Stimulated activated naive CD8-positive, alpha-beta T cell treated with anti-CD3 and anti-CD28 coated beads, Interleukin-15, Interleukin-2, amounts not matched to agents 100 ng/mL and 50 ng/mL, for 24 hours (primary cell): ENCODE data around the gene FBXW2.

ENCODE experiments used
- H3K27ac Mint-ChIP-seq: one replicate; pipeline ENCODE4 v1.8.0; 2021; ENCODE audit warnings: mild to moderate bottlenecking, mixed read lengths
- H3K27me3 Mint-ChIP-seq: one replicate; pipeline ENCODE4 v1.8.0; 2021; ENCODE audit warnings: mixed read lengths
- H3K36me3 Mint-ChIP-seq: one replicate; pipeline ENCODE4 v1.8.0; 2021; ENCODE audit warnings: low read depth, mixed read lengths
- H3K4me1 Mint-ChIP-seq: one replicate; pipeline ENCODE4 v1.8.0; 2021; ENCODE audit warnings: low read depth, mixed read lengths
- H3K4me3 Mint-ChIP-seq: one replicate; pipeline ENCODE4 v1.8.0; 2021; ENCODE audit warnings: mild to moderate bottlenecking, mixed read lengths
- H3K9me3 Mint-ChIP-seq: one replicate; pipeline ENCODE4 v1.8.0; 2021; ENCODE audit warnings: mixed read lengths

FBXW2 gene

GRCh38 chr9:120741701-120742100, 51.5 kb downstream of the FBXW2 start:
- Mint-ChIP-seq H3K9me3 (no peaks in the 10 kb centered on the region), H3K27ac (no peak overlapping the region), H3K27me3 (no peaks in the 10 kb centered on the region), H3K36me3 (no peaks in the 10 kb centered on the region), H3K4me3 (no peak overlapping the region), H3K4me1 (no peaks in the 10 kb centered on the region)

GRCh38 chr9:120741191-120741590, 52.0 kb downstream of the FBXW2 start:
- Mint-ChIP-seq H3K9me3 (no peaks in the 10 kb centered on the region), H3K4me1 (no peaks in the 10 kb centered on the region), H3K36me3 (no peaks in the 10 kb centered on the region), H3K4me3 (no peak overlapping the region), H3K27ac (no peak overlapping the region), H3K27me3 (no peaks in the 10 kb centered on the region)

GRCh38 chr9:120740132-120740531, 53.1 kb downstream of the FBXW2 start:
- Mint-ChIP-seq H3K36me3 (no peaks in the 10 kb centered on the region), H3K9me3 (no peaks in the 10 kb centered on the region), H3K27me3 (no peaks in the 10 kb centered on the region), H3K27ac (no peak overlapping the region), H3K4me1 (no peaks in the 10 kb centered on the region), H3K4me3 (no peak overlapping the region)

- Mint-ChIP-seq H3K27ac (no peak overlapping the region), H3K27me3 (no peaks in the 10 kb centered on the region), H3K36me3 (no peaks in the 10 kb centered on the region), H3K4me3 (no peak overlapping the region), H3K4me1 (no peaks in the 10 kb centered on the region), H3K9me3 (no peaks in the 10 kb centered on the region)
These were observed 55.6 kb downstream of the FBXW2 start for GRCh38 chr9:120737416-120738165.

GRCh38 chr9:120736881-120737280, 56.3 kb downstream of the FBXW2 start:
- Mint-ChIP-seq H3K36me3 (no peaks in the 10 kb centered on the region), H3K4me3 (no peak overlapping the region), H3K4me1 (no peaks in the 10 kb centered on the region), H3K27me3 (no peaks in the 10 kb centered on the region), H3K9me3 (no peaks in the 10 kb centered on the region), H3K27ac (no peak overlapping the region)

GRCh38 chr9:120735415-120736126, 57.6 kb downstream of the FBXW2 start:
- Mint-ChIP-seq H3K36me3 (no peaks in the 10 kb centered on the region), H3K27ac (no peak overlapping the region), H3K9me3 (no peaks in the 10 kb centered on the region), H3K4me3 (no peak overlapping the region), H3K4me1 (no peaks in the 10 kb centered on the region), H3K27me3 (no peaks in the 10 kb centered on the region)

GRCh38 chr9:120734607-120735410, 58.4 kb downstream of the FBXW2 start:
- Mint-ChIP-seq H3K27ac (no peak overlapping the region), H3K9me3 (no peaks in the 10 kb centered on the region), H3K4me1 (no peaks in the 10 kb centered on the region), H3K36me3 (no peaks in the 10 kb centered on the region), H3K27me3 (no peaks in the 10 kb centered on the region), H3K4me3 (no peak overlapping the region)

GRCh38 chr9:120733190-120733589, 60.0 kb downstream of the FBXW2 start:
- Mint-ChIP-seq H3K36me3 (no peaks in the 10 kb centered on the region), H3K27ac (no peak overlapping the region), H3K9me3 (no peaks in the 10 kb centered on the region), H3K27me3 (no peaks in the 10 kb centered on the region), H3K4me3 (no peak overlapping the region), H3K4me1 (no peaks in the 10 kb centered on the region)

- no peaks in the 10 kb centered on the region for H3K9me3 Mint-ChIP-seq
- H3K4me1 Mint-ChIP-seq, result no peaks in the 10 kb centered on the region
- no peaks in the 10 kb centered on the region for H3K27me3 Mint-ChIP-seq
- H3K36me3 Mint-ChIP-seq, result no peaks in the 10 kb centered on the region
- no peak overlapping the region for H3K4me3 Mint-ChIP-seq
- no peak overlapping the region for H3K27ac Mint-ChIP-seq
These were observed 62.3 kb downstream of the FBXW2 start for GRCh38 chr9:120730654-120731514.

- H3K4me1 Mint-ChIP-seq, result no peaks in the 10 kb centered on the region
- H3K27ac Mint-ChIP-seq, result no peak overlapping the region
- no peaks in the 10 kb centered on the region for H3K36me3 Mint-ChIP-seq
- no peaks in the 10 kb centered on the region for H3K27me3 Mint-ChIP-seq
- H3K4me3 Mint-ChIP-seq, result no peak overlapping the region
- H3K9me3 Mint-ChIP-seq, result no peaks in the 10 kb centered on the region
These were observed 63.4 kb downstream of the FBXW2 start for GRCh38 chr9:120729791-120730241.

- no peak overlapping the region for H3K27ac Mint-ChIP-seq
- H3K4me1 Mint-ChIP-seq, result no peaks in the 10 kb centered on the region
- H3K4me3 Mint-ChIP-seq, result no peak overlapping the region
- no peaks in the 10 kb centered on the region for H3K36me3 Mint-ChIP-seq
- H3K9me3 Mint-ChIP-seq, result no peaks in the 10 kb centered on the region
- no peaks in the 10 kb centered on the region for H3K27me3 Mint-ChIP-seq
These were observed 66.7 kb downstream of the FBXW2 start for GRCh38 chr9:120726484-120726883.

GRCh38 chr9:120725907-120726306, 67.3 kb downstream of the FBXW2 start:
- Mint-ChIP-seq H3K4me3 (no peak overlapping the region), H3K4me1 (no peaks in the 10 kb centered on the region), H3K9me3 (no peaks in the 10 kb centered on the region), H3K27me3 (no peaks in the 10 kb centered on the region), H3K27ac (no peak overlapping the region), H3K36me3 (no peaks in the 10 kb centered on the region)

- Mint-ChIP-seq H3K36me3 (no peaks in the 10 kb centered on the region), H3K9me3 (no peaks in the 10 kb centered on the region), H3K4me1 (no peaks in the 10 kb centered on the region), H3K4me3 (no peak overlapping the region), H3K27ac (no peak overlapping the region), H3K27me3 (no peaks in the 10 kb centered on the region)
These were observed 68.3 kb downstream of the FBXW2 start for GRCh38 chr9:120724757-120725400.

GRCh38 chr9:120723565-120723964, 69.7 kb downstream of the FBXW2 start:
- no peak overlapping the region for H3K27ac Mint-ChIP-seq
- no peaks in the 10 kb centered on the region for H3K9me3 Mint-ChIP-seq
- H3K4me3 Mint-ChIP-seq, result no peak overlapping the region
- H3K4me1 Mint-ChIP-seq, result no peaks in the 10 kb centered on the region
- no peaks in the 10 kb centered on the region for H3K36me3 Mint-ChIP-seq
- no peaks in the 10 kb centered on the region for H3K27me3 Mint-ChIP-seq
